NCI-H146 treated with DMSO at 0.1 percent for 48 hours (cell line): ENCODE results near the gene OR10K2.
"Not testable (repeated sequence)": the region's sequence is repeated elsewhere in the genome, so short reads cannot be mapped to it uniquely, and the experiment has no call there.

ENCODE experiments used
- DNase-seq: peaks from one replicate; lab custom pipeline; 2025; ENCODE audit not compliant: unreplicated experiment; lab: John Stamatoyannopoulos, UW

The OR10K2 gene, protein sequence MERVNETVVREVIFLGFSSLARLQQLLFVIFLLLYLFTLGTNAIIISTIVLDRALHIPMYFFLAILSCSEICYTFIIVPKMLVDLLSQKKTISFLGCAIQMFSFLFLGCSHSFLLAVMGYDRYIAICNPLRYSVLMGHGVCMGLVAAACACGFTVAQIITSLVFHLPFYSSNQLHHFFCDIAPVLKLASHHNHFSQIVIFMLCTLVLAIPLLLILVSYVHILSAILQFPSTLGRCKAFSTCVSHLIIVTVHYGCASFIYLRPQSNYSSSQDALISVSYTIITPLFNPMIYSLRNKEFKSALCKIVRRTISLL

DNA sequence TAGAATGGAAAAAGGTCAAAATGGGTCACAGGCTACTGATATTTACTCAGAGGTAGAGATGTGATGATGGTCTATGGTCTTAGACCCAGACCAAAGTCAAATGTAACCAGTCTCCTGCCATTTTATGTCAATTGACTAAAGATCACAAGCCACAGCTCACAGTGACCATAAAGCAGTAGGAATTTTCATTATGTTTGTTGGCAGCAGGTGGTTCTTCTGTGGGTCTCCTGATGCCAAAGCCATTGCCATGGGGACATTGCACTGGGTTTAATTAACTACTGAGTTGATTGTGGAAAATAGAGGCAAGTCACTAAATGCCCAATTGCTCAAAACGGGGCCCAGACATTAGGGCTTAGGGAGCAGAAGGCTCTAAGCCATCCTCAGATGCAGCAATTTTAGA is at the start of gene OR10K2:
Gene OR10K2, minus strand, starts transcription at position 101 of the 400 bp plus-strand sequence. CDS start 5,371 bp downstream, outside the sequence.
- DNase-seq = no peak

DNA sequence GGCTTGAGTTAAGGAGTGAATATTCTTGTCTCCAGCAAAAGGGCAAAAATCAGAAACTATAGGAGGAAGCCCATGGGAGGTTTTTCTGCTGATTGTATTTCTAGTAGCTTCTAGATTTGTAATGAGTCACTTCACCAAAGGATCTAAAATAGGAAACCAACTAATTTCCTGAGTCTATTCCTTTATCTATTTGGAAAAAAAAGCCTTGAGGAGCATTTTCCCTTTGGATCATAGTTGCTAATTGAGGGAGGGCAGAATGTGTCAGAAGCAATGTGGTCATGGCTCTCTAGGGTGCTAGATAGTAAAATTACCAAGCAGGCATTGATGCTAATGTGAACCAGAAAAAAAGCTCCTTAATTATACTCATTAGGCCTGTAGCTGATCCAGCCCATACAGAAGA is 45.9 kb upstream of the OR10K2 start, which contains the start of gene OR10R2:
Gene OR10R2, plus strand, starts transcription at position 301 of the 400 bp plus-strand sequence. CDS start 106 bp downstream, outside the sequence.
- no peak for DNase-seq

DNA sequence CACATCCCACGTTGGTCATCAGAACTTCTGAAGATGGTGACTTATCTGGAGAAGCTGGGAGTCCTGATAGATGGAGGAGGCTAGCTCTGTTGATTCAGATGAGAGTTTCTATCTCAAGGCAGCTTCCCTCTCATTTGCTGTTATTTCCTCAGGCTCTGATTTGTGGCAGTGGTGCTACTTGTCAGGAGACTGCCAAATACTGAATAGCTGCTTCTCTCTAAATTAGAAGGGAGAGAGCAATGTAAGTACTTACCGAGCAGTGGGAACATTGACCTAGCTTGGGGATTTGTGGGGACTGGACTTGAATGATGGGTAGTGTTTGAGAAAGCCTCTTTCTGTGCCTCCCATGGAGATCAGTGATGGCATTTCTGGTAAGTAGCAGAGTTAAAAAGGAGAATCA is 35.5 kb upstream of the OR10K2 start, which contains the start of gene OR10K1:
Gene OR10K1, plus strand, starts transcription at position 301 of the 400 bp plus-strand sequence. CDS start 3,728 bp downstream, outside the sequence.
- no peak for DNase-seq

DNA sequence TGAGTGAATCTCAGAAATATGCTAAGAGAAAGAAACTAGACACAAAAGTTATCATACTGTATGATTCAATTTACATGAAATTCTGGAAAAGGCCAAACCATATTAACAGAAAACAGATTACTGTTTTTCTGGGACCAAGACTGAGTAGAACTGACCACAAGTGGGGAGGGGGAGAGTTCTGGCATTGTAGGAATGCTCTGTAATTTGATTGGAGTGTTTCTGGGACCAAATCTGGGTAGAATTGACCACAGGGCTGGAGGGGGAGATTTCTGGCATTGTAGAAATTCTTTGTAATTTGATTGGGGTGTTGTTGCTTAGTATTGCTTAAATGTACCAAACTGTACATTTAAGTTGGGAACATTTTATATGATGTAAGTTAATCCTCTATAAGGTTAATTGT is 32.2 kb upstream of the OR10K2 start:
- no peak for DNase-seq

DNA sequence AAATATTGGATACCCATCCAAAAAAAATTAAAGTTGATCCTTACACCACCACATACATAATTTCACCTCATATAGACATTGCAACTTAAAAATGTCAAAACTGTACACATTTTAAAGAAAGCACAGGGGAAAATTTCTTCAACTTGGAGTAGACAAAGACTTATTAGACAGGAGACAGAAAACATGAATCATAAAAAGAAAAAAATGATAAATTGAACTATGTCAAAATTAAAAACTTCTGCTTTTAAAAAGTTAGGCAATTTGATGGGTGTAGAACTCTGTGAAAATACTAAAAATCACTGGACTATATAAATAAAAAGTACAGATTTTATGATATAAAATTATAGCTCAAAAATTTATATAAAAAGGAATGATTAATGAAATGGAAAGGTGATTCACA is 31.2 kb upstream of the OR10K2 start:
- DNase-seq = no peak

DNA sequence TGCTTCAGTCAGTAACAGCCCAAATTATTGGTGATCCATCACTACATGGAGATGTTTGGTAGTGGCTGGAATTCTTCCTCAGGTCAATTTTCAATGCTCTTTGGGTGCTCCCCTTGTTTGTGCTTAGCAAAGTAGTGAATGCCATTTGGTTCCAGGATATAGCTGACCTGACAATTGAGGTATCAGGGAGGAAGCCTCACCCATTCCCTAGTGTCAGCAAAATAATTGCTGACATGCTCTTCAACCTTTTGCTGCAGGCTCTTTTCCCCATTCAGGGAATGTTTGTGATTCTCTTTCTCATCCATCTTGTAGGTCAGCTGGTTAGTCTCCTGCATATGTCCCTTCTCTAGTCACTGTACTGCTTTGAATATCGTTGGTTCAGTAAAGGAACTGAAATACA is 28.5 kb upstream of the OR10K2 start:
- DNase-seq = no peak

DNA sequence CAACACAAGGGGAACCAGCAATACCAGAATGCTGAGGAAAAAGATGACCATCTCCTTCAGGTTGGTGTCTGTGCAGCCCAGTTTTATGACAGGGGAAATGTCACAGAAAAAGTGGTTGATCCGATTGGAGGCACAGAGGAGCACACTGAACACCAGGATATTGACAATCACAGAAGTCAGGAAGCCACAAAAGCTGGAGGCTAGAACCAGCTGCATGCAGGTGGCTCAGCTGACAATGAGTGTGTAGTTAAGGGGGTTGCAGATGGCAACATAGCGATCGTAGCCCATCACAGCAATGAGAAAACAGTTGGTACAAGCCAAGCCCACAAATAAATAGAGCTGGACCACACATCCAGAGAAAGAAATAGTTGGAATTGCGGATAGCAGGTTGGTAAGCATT is 19.3 kb upstream of the OR10K2 start:
- DNase-seq = no peak

DNA sequence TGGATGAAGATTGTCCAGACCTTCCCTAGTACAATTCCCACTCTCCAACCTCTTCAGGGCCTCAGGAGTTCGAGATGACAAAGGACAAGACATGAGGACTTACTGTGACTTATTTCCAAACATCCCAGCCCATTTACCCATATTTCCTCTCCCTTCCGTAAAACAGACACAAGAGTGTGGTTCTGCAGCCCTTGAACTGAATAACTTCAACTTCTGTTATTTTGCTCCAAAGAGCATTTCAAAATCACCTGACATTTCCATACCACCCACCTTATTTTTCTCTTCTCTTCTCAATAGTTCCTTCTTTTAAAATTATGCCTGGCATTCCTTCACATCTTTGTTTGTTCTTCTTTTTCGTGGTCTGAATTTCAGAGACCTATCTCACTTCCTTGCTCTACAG is 8.7 kb upstream of the OR10K2 start:
- DNase-seq = no peak

DNA sequence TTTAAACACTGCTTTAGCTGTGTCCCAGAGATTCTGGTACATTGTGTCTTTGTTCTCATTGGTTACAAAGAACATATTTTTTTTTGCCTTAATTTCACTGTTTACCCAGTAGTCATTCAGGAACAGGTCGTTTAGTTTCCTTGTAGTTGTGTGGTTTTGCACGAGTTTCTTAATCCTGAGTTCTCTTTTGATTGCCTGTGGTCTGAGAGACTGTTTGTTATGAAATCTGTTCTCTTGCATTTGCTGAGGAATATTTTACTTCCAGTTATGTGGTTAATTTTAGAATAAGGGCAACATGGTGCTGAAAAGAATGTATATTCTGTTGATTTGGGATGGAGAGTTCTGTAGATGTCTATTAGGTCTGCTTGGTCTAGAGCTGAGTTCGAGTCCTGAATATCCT is 4.1 kb upstream of the OR10K2 start:
- not testable (repeated sequence) for DNase-seq

DNA sequence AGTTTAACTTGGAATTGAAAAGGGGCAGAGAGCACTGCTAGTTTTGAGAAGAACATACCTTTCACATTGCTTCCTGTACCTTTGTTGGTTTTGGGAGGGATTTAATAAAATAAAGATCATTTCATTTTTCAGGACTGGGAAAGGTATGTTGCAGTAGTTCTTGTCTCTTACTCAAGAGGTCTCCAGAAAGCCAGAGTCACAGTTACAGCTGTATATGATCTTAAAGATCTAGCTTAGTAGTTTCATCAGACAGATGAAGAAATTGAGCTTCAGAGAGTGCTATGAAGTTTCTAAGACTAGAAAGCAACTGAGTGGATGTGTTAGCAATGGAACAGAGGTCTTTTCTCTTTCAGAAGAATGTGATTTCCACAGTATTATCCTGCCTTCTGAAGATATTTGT is 1.0 kb downstream of the OR10K2 start:
- no peak for DNase-seq

DNA sequence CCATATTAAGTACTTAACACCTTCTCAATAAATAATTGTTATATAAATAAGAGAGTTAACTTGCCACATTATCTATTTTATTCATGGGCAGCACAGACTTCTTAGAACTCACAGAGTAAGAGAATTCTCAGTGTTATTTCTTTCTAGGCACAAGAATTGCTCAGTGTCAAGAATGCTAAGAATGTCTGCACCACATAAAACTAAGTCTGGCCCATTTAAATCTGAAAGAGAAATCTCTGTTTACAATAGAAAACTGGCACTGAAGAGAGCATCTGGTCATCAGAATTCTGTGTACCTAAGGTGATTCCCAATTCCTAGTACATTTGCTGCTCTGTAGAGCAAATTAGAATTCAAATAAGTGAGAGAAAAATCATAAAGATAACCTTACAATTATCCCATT is 3.8 kb downstream of the OR10K2 start:
- DNase-seq = no peak

DNA sequence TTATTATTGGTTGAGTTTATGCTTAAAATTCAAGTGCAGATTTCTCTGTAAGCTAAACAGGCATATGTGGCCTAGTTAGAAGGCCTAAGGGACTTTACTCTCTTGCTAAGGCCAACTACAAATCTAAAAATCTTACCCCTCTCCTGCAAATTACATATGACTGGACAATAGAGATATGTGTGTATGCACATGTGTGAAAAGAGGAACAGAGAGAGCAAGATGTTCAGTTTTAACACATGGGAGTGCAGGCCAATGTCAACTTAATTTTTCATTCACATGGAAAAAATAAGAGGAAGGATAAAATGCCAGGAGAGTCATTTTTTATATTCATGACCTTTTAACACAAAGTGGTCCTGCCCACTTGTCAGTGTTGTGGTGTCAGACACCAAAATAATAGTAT is 8.5 kb downstream of the OR10K2 start:
- no peak for DNase-seq

DNA sequence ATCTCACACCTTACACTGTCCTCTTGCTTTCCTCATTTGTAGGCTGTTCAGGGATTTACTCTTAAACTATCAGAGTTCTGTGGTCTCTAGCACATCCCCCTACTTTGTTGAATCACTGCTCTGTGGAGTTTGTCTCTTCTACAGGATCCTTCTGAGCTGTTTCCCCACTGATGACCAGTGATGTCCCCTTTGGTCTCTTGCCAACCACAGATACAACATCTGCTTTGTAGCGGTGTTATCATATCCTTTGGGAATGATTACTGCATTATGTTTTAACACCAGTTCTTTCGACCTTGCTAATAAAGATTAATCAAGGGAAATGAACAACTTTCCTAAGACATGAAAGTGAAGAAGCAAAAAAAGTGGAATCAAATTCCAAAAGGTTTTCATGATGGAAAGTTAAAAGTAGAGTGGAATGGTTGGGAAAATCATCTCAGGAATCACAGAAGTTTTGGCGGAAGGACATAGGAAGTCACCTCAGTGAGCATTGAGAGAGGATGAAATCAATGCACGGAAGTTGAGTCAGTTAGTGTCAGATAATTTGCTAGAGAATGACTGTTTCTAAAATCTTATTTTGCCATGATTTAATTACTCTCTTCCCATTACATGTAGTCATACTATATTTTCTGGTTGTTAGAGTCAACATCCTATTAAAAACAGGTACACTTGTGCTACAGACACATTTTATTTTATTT is 11.2 kb downstream of the OR10K2 start:
- DNase-seq = no peak

DNA sequence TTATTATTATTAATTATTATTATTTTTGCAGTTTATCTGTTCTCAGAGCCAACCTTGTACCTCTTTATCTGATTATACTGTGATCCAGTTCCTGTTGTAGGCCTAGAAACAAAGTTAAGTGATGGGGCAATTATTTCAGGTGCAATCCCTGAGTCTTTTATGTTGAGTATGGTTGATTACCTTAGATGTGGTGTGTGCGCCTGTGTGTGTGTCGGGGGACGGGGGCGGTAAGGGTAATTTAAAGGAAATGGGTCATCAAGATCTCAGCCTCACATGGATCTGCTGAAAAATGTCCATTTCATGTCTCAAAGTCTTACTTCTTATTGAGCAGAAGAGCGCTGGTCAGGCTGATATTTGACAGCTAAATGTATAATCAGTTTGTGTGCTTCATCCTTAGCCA is 18.9 kb downstream of the OR10K2 start:
- DNase-seq = no peak

DNA sequence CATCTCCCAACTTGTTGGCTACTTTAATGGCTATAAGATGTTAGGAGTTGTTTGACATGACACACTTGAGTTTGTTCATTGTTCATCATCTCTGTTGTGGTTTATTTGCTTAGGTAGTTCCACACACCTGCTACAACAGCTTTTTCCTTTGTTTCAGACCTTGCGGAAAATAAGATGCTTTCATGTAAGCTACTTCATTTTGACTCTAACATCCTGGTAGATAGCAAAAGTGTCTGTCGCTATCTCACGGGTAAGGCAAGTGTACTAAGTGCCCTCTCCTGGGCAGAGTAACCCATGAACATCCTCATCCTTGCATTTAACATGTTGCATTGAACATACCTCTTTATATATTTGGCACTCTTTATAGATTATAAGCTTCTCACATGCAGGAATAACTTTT is 25.2 kb downstream of the OR10K2 start:
- no peak for DNase-seq

DNA sequence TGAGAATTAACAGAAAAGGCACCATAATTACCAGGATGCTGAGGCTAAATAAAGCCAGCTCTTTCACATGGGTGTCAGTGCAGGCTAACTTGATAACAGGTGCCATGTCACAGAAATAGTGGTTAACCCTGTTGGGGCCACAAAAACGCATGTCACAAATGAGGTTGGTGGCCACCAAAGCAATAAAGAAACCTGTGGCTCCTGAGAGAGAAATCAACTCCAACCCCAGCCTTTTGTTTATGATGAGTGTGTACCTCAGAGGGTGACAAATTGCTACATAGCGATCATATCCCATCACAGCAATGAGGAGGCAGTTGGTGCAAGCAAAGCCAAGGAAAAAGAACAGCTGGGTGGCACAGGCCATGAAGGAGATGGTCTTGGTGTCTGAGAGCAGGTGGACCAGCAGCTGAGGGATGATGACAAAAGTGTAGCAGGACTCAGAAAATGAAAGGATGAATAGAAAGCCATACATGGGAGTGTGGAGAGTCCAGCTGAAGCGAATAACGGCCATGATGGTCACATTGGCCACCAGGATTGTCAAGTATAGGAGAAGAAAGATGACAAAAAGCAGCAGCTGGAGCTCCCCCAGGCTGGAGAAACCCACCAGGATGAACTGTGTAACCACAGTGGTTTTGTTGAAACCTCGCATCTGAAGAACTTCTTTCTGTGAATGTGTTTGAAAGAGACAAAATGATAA is 27.1 kb downstream of the OR10K2 start, which contains the start of gene OR10T2:
Gene OR10T2, minus strand, starts transcription at position 649 of the 697 bp plus-strand sequence. Its CDS starts 0 bp downstream, at position 649.
- no peak for DNase-seq

DNA sequence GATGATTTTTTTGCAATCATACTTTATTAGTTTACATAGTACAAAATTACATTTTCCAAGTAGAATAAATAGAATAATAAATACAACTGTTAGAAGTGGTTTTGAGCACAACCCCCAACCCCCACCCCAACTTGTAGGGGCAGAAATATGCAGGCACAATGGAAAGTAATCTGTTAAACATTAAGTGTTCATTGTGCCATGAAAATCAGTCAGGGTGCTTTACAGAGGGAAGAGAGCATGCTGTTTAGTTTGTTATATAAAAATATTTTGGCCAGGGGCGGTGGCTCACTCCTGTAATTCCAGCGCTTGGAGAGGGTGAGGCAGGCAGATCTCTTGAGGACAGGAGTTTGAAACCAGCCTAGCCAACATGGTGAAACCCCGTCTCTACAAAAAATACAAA is 29.4 kb downstream of the OR10K2 start:
- no peak for DNase-seq

DNA sequence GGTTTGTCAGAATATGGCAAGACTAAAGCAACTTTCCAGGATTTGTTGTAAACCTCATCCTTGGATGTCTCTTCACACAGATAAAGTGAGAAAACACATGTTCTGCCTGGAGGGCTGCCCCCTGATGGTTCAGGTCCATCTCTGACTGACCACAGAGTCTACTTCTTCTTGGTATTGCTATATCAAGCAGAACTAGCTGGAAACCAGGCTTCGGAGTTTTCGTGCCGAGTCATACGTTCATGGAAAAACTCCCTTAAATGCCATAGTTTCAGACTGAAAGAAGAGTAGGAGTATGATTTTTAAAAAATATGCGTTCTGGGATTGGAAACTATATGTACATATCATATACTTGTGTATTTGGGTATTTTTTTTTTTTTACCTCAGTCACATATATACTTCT is 32.6 kb downstream of the OR10K2 start:
- DNase-seq = no peak

DNA sequence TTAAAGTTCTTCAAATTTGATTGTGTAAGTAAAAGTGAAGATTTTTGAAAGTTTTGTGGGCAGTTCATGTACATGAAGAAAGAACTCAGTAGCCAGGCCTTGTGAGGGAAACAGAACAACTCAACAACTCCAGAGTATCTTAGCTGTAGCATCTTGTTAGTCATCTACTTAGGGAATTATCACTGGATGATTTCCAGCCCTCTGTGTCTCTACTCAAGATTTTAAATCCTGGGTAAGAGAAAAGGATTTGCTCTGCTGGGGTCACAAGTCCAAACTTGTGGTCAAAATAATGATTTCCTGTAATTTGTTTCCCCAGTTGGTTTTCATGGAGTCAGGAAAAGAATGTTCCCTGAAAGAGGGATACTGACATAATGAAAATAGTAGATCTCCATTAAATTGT is 34.9 kb downstream of the OR10K2 start:
- no peak for DNase-seq

DNA sequence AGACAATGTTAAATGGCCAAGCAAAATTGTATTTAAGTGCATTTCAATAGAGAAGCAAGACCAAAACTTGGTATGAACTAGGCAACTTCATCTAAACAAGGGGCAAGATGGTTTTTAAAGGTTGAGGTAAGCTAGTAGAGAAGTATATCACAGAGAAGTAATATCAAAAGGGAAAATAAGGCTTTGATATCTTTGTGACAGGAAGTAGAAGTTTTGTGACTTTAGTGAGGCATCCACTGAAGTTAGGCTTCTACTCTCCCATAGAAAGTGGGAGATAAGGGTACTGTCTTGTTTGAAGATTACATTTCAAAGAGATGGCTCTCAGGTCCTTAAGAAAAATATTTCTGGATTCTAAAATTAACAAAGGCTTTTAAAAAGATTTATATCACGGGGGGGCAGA is 35.7 kb downstream of the OR10K2 start:
- no peak for DNase-seq

DNA sequence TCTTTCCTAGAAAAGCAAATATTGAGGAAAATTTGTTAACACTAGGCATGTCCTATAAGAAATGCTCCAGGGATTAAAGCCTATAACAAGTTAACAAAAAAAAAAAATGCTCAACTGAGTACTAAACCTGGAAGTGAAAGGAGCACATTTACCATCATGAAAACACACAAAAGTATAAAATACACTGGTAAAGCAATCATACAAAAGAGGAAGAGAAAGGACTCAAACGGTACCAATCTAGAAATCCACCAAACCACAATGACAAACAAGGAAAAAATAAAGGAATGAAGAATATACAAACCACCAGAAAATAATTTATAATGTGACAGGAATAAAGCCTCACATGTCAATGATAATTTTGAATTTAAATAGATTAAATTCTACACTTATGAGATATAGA is 51.2 kb downstream of the OR10K2 start:
- DNase-seq = no peak

DNA sequence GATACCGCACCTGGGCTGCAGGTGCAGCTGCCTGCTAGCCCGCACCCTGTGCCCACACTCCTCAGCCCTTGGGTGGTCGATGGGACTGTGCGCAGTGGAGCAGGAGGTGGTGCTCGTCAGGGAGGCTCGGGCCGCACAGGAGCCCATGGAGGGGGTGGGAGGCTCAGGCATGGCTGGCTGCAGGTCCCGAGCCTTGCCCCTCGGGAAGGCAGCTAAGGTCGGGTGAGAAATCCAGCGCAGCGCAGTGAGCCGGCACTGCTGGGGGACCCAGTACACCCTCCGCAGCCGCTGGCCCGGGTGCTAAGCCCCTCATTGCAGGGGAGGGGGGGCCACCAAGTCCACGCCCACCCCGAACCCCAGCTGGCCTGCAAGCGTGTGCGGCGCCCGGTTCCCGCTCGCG is 51.9 kb downstream of the OR10K2 start:
- DNase-seq = not testable (repeated sequence)
